GM12891 (cell line): ENCODE results near the gene KLHL1.

Experiments
- POLR2A ChIP-seq: IDR thresholded peaks from 2 replicates; pipeline ENCODE4 v1.6.1; 2011; ENCODE audit warnings: low read depth, low read length, control low read depth
- TAF1 ChIP-seq: IDR thresholded peaks from 2 replicates; pipeline ENCODE4 v1.6.1; 2011; ENCODE audit warnings: low read depth, low read length, control low read depth

GRCh38 chr13:69737129-69737935, 370.9 kb downstream of the KLHL1 start:
- TF ChIP-seq TAF1 (no peak), POLR2A (no peak)
